GM12878 (cell line): Measurements from ENCODE around the gene ADA. TPM values are rescaled to one million over a fixed set of nuclear protein-coding genes. Genes with fewer than 3 reads are reported as not detected.

ENCODE experiments used
- ATAC-seq: fragments of 200-7000 bp; cut with Tn5 transposase; 3 replicates; pipeline ENCODE4 v1.9.1; 2020; ENCODE audit warnings: mild to moderate bottlenecking, moderate library complexity
- BruUV-seq: library from RNA; stranded (reverse); fragments of 400-500 nt; replicated peaks from 2 replicates; lab custom pipeline; 2021; lab: Mats Ljungman, UMichigan
- CTCF ChIA-PET: fragments of 300-600 bp; sonication (Branson Sonifier 250); formaldehyde crosslinking; extraction: SDS; loops from one replicate; lab custom pipeline; 2021; ENCODE audit warnings: inconsistent platforms; lab: Yijun Ruan, JAX
- POLR2A ChIA-PET: fragments of 350-600 bp; formaldehyde crosslinking; extraction: SDS; loops from one replicate; lab custom pipeline; 2021; ENCODE audit warnings: inconsistent platforms; lab: Charles Lee
- RAD21 ChIA-PET: fragments of 300-600 bp; sonication (Branson Sonifier 250); formaldehyde crosslinking; loops from one replicate; lab custom pipeline; 2023; ENCODE audit warnings: antibody characterized with exemption; ENCODE audit not compliant: unreplicated experiment; lab: Charles Lee
- SMC1A ChIA-PET: fragments of 300-600 bp; sonication (Branson Sonifier 250); formaldehyde crosslinking; loops from one replicate; lab custom pipeline; 2023; ENCODE audit not compliant: unreplicated experiment, uncharacterized antibody; lab: Charles Lee
- DNase-seq: peaks from one replicate; pipeline ENCODE4 v3.0.0-alpha.2; 2011; ENCODE audit warnings: low read depth, low spot score
- FAIRE-seq: peaks from 3 replicates; lab custom pipeline; 2011; peaks lifted over from hg19 to GRCh38; lab: Jason Lieb, UNC
- H2AFZ ChIP-seq: 2 replicates; pipeline ENCODE4 v1.6.0; 2011; ENCODE audit warnings: low read depth, low read length, control low read depth; ENCODE audit not compliant: control insufficient read depth
- H3K27ac ChIP-seq: 2 replicates; pipeline ENCODE4 v1.5.1; 2011; ENCODE audit warnings: control low read depth; ENCODE audit not compliant: control insufficient read depth, insufficient read depth
- H3K27me3 ChIP-seq, 2 experiments: replicated peaks in 1 of 2; 2 replicates each; pipeline versions ENCODE4 v1.6.0 to v1.6.1; 2011; ENCODE audit warnings: low read length in 1 of 2; ENCODE audit not compliant: control insufficient read depth in 2 of 2, insufficient read depth in 2 of 2
- H3K36me3 ChIP-seq, 2 experiments: 2 replicates each; pipeline ENCODE4 v1.5.1; 2011; ENCODE audit warnings: low read length in 1 of 2; ENCODE audit not compliant: control insufficient read depth in 2 of 2, insufficient read depth in 2 of 2
- H3K4me1 ChIP-seq: 2 replicates; pipeline ENCODE4 v1.6.1; 2011; ENCODE audit warnings: mild to moderate bottlenecking, low read length, moderate library complexity, mixed read lengths; ENCODE audit not compliant: control insufficient read depth, insufficient read depth
- H3K4me2 ChIP-seq: 2 replicates; pipeline ENCODE4 v1.6.0; 2011; ENCODE audit warnings: control low read depth; ENCODE audit not compliant: control insufficient read depth, insufficient read depth
- H3K4me3 ChIP-seq: fragments of 200-600 bp; sonication (generic); 2 replicates; pipeline ENCODE4 v1.5.1; 2016
- H3K79me2 ChIP-seq: 2 replicates; pipeline ENCODE4 v1.6.0; 2011; ENCODE audit warnings: low read length; ENCODE audit not compliant: control insufficient read depth, insufficient read depth
- H3K9ac ChIP-seq: 2 replicates; pipeline ENCODE4 v1.8.0; 2011; ENCODE audit warnings: low read length, control low read depth, mixed read lengths; ENCODE audit not compliant: control insufficient read depth, insufficient read depth
- H3K9me3 ChIP-seq: replicated peaks from 3 replicates; pipeline ENCODE4 v1.5.1; 2011; ENCODE audit warnings: mild to moderate bottlenecking, low read length; ENCODE audit not compliant: control insufficient read depth, insufficient read depth
- H4K20me1 ChIP-seq: 2 replicates; pipeline ENCODE4 v1.6.0; 2011; ENCODE audit not compliant: control insufficient read depth, insufficient read depth
- BHLHE40 ChIP-seq, 2 experiments: fragments of 450-650 bp in 1 of 2; IDR thresholded peaks; 2 replicates each; pipeline ENCODE4 v1.6.1; 2011 to 2017; ENCODE audit warnings: low read depth in 2 of 2, borderline replicate concordance in 1 of 2, improper control_type of control experiment in 1 of 2, low read length in 1 of 2, mild to moderate bottlenecking in 1 of 2
- BMI1 ChIP-seq: fragments of 450-650 bp; IDR thresholded peaks from 2 replicates; pipeline ENCODE4 v1.6.1; 2016; ENCODE audit warnings: mild to moderate bottlenecking, moderate library complexity, borderline replicate concordance
- CEBPB ChIP-seq, 2 experiments: fragments of 150-350 bp in 1 of 2; IDR thresholded peaks; 2 replicates each; pipeline ENCODE4 v1.6.1; 2012 to 2014; ENCODE audit warnings: low read depth in 2 of 2, low read length in 2 of 2, borderline replicate concordance in 1 of 2, inconsistent platforms in 1 of 2
- CREB1 ChIP-seq: IDR thresholded peaks from 2 replicates; pipeline ENCODE4 v1.6.1; 2012; ENCODE audit warnings: low read depth, mild to moderate bottlenecking, inconsistent platforms
- E4F1 ChIP-seq: fragments of 450-650 bp; IDR thresholded peaks from 2 replicates; pipeline ENCODE4 v1.6.1; 2018; ENCODE audit warnings: borderline replicate concordance, mild to moderate bottlenecking; ENCODE audit not compliant: partially characterized antibody
- POLR2A ChIP-seq: IDR thresholded peaks from 2 replicates; pipeline ENCODE4 v1.6.1; 2011; ENCODE audit warnings: low read depth, mild to moderate bottlenecking, low read length
- SKIL ChIP-seq: fragments of 450-650 bp; IDR thresholded peaks from 2 replicates; pipeline ENCODE4 v1.6.1; 2017; ENCODE audit warnings: mild to moderate bottlenecking, low read depth, inconsistent platforms; ENCODE audit not compliant: poor library complexity, severe bottlenecking
- ZBED1 ChIP-seq: IDR thresholded peaks from 2 replicates; pipeline ENCODE4 v1.6.1; 2016; ENCODE audit warnings: borderline replicate concordance
- ZNF274 ChIP-seq: IDR thresholded peaks from one replicate; pipeline ENCODE4 v1.8.0; 2011; ENCODE audit not compliant: insufficient read length, insufficient read depth
- WGBS: methylation state at CpG from one replicate; pipeline ENCODE4 v1.1.6; 2016; ENCODE audit warnings: low lambda C conversion rate; ENCODE audit not compliant: insufficient replicate concordance, insufficient coverage; ENCODE audit errors: missing lambda C conversion rate; 5-methylcytosine and 5-hydroxymethylcytosine counted together
- in situ Hi-C: fragments of 300-500 bp; cut with MboI; formaldehyde crosslinking; loops from 9 replicates; pipeline ENCODE4 v1.14.3; 2018; ENCODE audit warnings: mixed read lengths
- intact Hi-C: fragments of 100-400 bp; cut with micrococcal nuclease; formaldehyde crosslinking; loops from one replicate; pipeline ENCODE4 v1.14.2; 2022; ENCODE audit not compliant: unreplicated experiment
- polyA plus RNA-seq, 11 experiments: library from polyadenylated mRNA; depleted of rRNA in 4 of 11; unstranded in 6 of 11; stranded (reverse) in 5 of 11; fragments of >200 nt; fragmentation: Nextera tagmentation in 4 of 11; fragmentation: Illumina TruSeq in 1 of 11; extraction: Ambion mirVana in 4 of 11; extraction: Trizol in 1 of 11; gene quantifications; 1 replicate in 1 of 11; 2 replicates in 10 of 11; pipeline versions ENCODE4 v1.2.1 to v1.2.3, GENCODE V29; 2011 to 2016; ENCODE audit warnings: inconsistent platforms in 2 of 11, missing spikeins in 2 of 11, low read depth in 1 of 11
- total RNA-seq, 4 experiments: library from RNA; depleted of rRNA in 3 of 4; stranded (reverse); fragments of >200 nt in 3 of 4; fragmentation: Illumina TruSeq in 1 of 4; extraction: Trizol in 1 of 4; gene quantifications; 2 replicates each; pipeline versions ENCODE4 v1.2.1 to v1.2.3, GENCODE V29; 2013 to 2021

ADA gene
- total and polyA plus RNA-seq, 10 of the 15 experiments (the other 5 are each of a cell fraction or from before 2014, with no cell fraction given), result 40.9 to 217 (median 90.8) TPM

GRCh38 chr20:44690781-44691423 is 39.4 kb upstream of the ADA start (continued):
- no peak for TF ChIP-seq POLR2A
- TF ChIP-seq SKIL, result no peak

GRCh38 chr20:44689809-44690208 is 38.3 kb upstream of the ADA start:
- no peak overlapping the region for H3K9ac ChIP-seq
- no TSS peak for BruUV-seq
- H3K36me3 ChIP-seq, result no peaks in the 10 kb centered on the region
- H3K27me3 ChIP-seq, result no peaks in the 10 kb centered on the region
- no peaks in the 10 kb centered on the region; the same call in 2 of the 3 replicates for H3K9me3 ChIP-seq
- no peak overlapping the region for H3K4me3 ChIP-seq
- in situ Hi-C loops, result loop anchor here (5.0 kb wide), 2 partner anchors 42 to 177 kb away; no protein-coding TSS in a partner anchor
- H3K4me2 ChIP-seq, result no peak overlapping the region
- H2AFZ ChIP-seq, result no peak overlapping the region
- no peak for TF ChIP-seq BHLHE40 (IDR thresholded peaks at IDR 0.05; ENCODE audit: borderline replicate concordance in 1 of 2, low read depth in 2 of 2, low read length in 1 of 2)
- no peak for TF ChIP-seq CREB1
- TF ChIP-seq ZBED1, result no peak
- TF ChIP-seq CEBPB (IDR thresholded peaks at IDR 0.05; ENCODE audit: borderline replicate concordance in 1 of 2, low read depth in 2 of 2, low read length in 2 of 2), result no peak
- no peak for TF ChIP-seq ZNF274
- no peak for TF ChIP-seq BMI1
- no peak for TF ChIP-seq E4F1
- no peaks in the 10 kb centered on the region for H4K20me1 ChIP-seq
- H3K27ac ChIP-seq, result no peak overlapping the region
- RAD21 ChIA-PET, result no interaction called here
- CTCF ChIA-PET, result interaction anchor here (1.4 kb wide), 1 partner anchor 177 kb away, joined by 5 read pairs; no protein-coding TSS in a partner anchor
- SMC1A ChIA-PET, result interaction anchor here (0.6 to 0.9 kb wide), 2 partner anchors 43 kb away, joined by 3 to 4 read pairs; no protein-coding TSS in a partner anchor
- H3K4me1 ChIP-seq, result peaks cover under 1% of the 10 kb centered on the region; the same call in 1 of the 2 replicates
- no peak for DNase-seq
- no peak for FAIRE-seq
- no peaks in the 10 kb centered on the region for H3K79me2 ChIP-seq
- 38% methylated on average over 3 of the region's 3 CpGs for WGBS
- intact Hi-C loops, result no loop called here
- no peak for ATAC-seq
- POLR2A ChIA-PET, result no interaction called here
